ENCODE results near the gene PROB1. TPM values are rescaled to one million over a fixed set of nuclear protein-coding genes. Genes with fewer than 3 reads are reported as not detected.

Gene PROB1, protein sequence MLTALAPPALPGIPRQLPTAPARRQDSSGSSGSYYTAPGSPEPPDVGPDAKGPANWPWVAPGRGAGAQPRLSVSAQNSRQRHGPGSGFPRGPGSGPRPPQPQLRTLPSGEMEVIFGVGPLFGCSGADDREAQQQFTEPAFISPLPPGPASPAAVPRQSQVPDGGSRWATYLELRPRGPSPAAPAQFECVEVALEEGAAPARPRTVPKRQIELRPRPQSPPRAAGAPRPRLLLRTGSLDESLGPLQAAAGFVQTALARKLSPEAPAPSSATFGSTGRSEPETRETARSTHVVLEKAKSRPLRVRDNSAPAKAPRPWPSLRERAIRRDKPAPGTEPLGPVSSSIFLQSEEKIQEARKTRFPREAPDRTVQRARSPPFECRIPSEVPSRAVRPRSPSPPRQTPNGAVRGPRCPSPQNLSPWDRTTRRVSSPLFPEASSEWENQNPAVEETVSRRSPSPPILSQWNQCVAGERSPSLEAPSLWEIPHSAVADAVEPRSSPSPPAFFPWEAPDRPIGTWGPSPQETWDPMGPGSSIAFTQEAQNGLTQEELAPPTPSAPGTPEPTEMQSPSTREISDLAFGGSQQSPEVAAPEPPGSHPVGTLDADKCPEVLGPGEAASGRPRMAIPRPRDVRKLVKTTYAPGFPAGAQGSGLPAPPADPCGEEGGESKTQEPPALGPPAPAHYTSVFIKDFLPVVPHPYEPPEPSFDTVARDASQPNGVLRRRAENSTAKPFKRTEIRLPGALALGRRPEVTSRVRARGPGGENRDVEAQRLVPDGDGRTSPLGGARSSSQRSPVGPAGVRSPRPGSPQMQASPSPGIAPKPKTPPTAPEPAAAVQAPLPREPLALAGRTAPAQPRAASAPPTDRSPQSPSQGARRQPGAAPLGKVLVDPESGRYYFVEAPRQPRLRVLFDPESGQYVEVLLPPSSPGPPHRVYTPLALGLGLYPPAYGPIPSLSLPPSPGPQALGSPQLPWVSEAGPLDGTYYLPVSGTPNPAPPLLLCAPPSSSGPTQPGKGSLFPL
- total RNA-seq (ENCODE audit: low replicate concordance), result 0.35 and 0.38 TPM in 2 replicates

DNA sequence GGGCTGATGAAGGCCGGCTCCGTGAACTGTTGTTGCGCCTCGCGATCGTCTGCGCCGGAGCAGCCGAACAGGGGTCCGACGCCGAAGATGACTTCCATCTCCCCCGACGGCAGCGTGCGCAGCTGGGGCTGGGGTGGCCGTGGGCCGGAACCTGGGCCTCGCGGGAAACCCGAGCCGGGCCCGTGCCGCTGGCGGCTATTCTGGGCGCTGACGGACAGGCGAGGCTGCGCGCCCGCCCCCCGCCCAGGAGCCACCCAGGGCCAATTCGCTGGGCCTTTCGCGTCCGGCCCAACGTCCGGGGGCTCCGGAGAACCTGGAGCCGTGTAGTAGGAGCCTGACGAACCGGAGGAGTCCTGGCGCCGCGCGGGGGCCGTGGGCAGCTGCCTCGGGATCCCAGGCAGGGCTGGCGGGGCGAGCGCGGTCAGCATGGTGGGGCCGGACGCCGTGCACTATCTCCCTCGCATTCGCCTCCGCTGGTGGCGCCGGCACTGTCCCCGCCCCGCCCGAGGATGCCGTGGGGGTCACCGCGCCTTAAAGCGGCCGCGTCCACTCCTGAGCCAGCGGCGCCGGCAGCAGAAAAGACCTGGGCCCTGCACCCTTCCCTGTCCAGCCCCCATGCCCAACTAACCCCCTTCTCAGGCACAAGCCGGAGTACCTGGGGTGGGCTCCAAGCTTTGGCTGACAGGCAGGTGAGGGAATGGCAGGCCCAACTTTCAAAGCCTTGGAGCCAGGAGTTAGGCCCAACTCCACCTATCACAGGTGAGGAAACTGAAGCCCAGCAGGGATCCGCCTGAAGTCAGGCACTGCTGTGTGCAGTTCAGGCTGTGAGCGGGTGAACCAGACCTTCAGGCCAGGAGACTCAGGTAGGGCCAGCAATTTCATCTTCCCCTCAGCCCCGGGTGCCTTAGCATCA lies at the start of gene PROB1:
TSS of gene PROB1 (minus strand) at position 451 of the 913 bp plus-strand sequence. CDS start at position 428, 23 bp downstream.

DNA sequence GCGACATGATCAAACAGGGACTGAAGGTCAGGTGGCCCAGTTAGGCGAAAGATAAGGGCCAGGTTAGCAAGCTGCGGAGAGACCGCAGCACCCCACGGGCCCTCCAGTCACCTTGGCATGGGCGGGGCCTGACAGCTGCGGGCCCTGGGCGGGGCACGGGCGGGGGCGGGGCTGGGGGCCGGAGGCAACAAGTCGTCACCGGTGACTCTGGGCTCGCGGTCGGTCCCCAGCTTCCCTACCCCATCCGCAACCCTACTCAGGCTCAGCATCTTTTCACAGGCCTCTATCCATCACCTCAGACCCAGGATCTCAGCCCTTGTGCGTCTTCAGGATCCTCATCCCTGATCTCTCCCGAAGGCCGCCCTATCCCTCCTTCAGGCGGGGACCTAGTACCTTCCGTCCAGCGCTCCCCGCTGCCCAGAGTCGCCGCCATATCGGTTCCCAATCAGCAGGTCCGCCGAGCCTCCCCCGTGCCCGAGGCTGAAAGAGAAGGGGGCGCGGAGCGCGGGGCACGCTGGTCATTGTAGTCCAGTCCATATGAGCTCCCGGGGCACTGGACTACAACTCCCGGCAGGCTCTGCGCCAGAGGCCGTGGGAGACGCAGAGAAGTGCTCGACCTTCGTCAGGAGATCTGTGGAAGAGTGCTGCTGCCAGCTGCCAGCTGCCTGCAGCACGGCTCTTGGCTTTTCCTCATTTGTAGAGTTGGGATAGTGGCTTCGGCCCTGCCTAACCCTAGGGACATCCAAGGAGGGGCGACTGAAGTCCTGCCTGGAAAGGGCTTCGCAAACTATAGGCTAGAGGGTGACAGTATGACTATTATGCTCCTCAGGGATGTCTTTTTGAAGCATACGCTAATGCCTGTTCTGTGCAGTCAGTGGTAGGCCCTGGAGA lies 44.4 kb upstream of the PROB1 start, which contains the start of gene DNAJC18:
TSS of gene DNAJC18 (minus strand) at position 513 of the 891 bp plus-strand sequence. CDS start at position 433, 80 bp downstream.

DNA sequence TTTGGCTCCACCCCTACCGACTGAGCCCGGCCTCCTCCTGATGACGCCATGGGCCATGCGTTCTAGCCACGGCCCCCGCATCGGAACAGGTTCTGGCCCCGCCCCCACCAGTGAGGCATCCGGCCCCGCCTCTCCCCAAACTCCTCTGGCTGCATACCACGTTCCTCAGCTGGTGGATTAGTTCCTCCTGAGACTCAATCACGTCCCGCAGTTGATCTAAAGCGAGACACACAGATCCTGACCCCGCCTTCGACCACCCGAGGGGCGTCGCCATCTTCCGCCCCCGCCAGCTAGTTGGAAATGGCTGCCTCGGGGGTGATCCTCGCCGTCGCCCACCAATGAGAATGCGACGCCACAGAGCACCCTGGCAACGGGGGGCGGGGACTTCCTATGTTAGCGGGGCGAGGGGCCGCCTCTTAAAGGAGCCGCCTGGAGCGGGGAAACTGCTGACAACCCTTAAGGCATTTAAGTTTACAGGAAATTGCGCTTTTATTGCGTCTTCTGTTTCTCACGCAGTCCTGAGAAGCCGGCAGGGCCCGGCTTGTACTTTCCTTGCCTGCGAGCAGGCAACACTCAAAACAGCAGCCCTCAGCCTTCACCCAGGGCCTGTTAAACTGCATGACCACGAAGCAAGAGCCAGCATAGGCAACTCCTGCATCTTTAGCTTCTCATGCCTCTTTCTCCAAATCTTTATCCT lies 9.0 kb upstream of the PROB1 start, which contains the start of gene SPATA24:
TSS of gene SPATA24 (minus strand) at position 303 of the 697 bp plus-strand sequence. CDS start at position 274, 29 bp downstream.

DNA sequence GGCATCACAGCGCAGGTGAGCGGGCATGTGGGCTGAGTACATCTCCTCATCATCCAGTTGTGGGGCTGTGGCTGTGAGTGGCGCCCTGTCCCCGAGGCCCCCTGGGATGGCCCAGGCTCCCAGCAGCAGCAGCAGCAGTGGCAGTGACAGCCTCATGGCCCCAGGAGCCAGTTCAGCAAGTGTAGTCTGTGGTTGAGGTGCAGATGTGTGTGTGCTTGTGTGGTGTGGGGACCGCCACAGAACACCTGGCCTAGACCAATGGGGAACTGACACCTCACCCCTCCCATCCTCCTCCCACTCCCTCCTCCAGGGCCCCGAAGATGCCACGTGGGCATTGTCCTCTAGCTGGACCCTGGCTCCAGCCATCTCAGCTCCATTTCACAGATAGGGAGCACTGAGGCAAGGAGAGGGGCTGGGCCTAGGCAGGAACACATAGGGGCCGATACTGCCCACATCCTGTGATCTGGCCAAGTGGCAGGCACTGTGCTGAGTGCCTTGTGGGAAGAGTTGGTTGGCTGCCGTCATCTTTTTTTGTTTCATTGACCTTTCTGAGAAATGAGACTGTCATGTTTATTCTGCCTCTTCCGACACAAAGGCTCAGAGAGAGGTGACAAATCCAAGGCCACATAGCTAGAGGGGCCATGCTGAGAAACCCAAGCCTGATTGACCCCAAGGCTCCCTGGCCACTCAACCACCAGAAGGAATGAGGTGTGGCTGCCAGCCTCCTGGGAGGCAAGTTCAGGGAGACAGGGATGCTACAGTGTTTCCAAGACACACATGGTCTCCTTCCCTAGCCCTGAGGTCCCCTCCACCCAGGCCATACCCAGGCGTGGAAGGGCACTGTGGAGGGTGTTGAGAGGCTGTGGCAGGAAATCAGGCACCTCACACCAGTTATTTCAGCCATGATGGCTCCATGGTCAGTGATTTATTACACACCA lies 4.9 kb downstream of the PROB1 start, which contains the start of gene MZB1:
TSS of gene MZB1 (minus strand) at position 213 of the 938 bp plus-strand sequence. CDS start at position 156, 57 bp downstream.

DNA sequence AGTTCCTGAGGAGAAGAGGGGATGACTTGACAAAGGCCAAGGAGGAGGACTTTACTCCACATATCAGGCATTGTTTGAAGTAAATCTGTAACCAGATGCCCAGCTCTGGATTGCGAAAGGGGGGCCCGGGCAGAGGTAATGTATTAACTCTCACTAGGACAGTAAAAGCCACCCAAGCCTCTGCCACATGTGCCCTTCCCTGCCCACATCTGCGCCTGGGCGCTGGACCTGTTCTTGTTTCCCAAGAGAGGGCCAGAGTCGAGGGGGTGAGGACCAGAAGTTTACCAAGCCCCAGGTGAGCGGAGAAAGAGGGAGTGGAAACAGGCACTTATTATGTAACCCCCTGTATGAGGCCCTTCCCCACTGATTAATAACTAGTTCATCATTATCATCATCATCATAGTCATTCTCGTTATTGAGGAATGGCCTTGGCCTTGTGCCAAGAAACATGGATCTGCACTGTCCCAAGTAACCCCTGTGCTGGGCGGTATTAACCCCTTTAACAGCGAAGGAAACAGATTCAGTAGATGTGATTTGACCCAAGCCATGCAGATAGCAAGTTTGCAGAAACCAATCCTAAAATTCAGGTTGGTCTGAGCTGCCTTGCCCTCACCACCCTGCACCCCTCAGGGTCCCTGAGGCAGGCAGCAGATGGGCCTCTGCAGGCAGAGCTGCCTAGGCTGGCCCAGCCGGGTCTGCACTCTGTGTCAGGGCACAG lies 11.5 kb downstream of the PROB1 start, which contains the start of gene SLC23A1:
TSS of gene SLC23A1 (minus strand) at position 23 of the 718 bp plus-strand sequence. CDS start 44 bp downstream, outside the sequence.

DNA sequence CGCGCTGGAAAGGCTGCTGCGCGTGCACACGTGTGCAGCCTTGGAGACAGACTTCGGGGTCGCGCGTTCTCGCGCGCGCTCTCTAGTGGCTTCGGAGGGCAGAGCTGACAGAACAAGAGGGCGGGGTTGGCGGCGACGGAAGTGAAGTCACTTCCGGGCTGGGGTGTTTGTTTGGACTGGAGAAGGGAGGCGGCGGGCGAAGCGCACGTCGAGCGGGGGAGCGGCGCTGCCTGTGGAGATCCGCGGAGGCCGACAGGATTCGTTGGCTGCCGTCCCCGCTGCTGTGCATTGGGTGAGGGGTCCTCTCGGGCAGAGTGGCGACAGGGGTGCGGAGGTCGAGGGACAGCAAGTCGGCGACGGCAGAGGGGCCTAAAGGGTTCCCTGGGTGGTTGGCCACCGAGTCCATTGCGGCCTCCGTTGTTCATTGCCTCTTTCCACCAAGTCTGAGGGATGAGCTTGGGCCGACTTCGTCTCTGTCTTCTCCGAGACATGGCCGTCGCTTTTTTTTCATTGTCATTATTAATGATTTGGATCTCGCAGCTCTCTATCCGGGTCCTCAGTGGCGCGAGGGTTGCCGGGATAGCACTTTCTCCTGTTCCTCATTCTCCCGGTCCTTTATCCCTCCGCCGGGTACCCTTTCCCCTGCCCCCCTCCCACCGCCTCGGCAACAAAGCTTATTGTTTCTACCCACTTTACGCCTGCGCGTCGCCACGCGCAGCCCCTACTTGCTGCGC lies 53.0 kb downstream of the PROB1 start, which contains the start of gene PAIP2:
TSS of gene PAIP2 (plus strand) at position 166 of the 734 bp plus-strand sequence. CDS start 21,931 bp downstream, outside the sequence.

Other genes starting within 250 kb of the PROB1 start
- gene SIL1, start 196.7 kb downstream of the PROB1 start, total RNA-seq (ENCODE audit: low replicate concordance), result 101 and 184 TPM in 2 replicates
- 166 and 196 TPM in 2 replicates for gene MATR3, start 101.4 kb downstream of the PROB1 start, total RNA-seq (ENCODE audit: low replicate concordance)
- gene PAIP2, start 53.2 kb downstream of the PROB1 start, total RNA-seq (ENCODE audit: low replicate concordance), result 71.9 and 104 TPM in 2 replicates
- not detected in 2 replicates for gene SLC23A1, start 11.8 kb downstream of the PROB1 start, total RNA-seq (ENCODE audit: low replicate concordance)
- gene MZB1, start 5.2 kb downstream of the PROB1 start, total RNA-seq (ENCODE audit: low replicate concordance), result not detected in 2 replicates
- gene SPATA24, start 9.0 kb upstream of the PROB1 start, total RNA-seq (ENCODE audit: low replicate concordance), result 3.5 and 7.9 TPM in 2 replicates
- gene DNAJC18, start 44.4 kb upstream of the PROB1 start, total RNA-seq (ENCODE audit: low replicate concordance), result 4.8 and 7.5 TPM in 2 replicates
- gene ECSCR, start 67.6 kb upstream of the PROB1 start, total RNA-seq (ENCODE audit: low replicate concordance), result 0.23 and 12.6 TPM in 2 replicates
- not detected in 2 replicates for gene SMIM33, start 75.9 kb upstream of the PROB1 start, total RNA-seq (ENCODE audit: low replicate concordance)
- 28.4 and 47.8 TPM in 2 replicates for gene STING1, start 87.7 kb upstream of the PROB1 start, total RNA-seq (ENCODE audit: low replicate concordance)
- gene UBE2D2, start 166.2 kb upstream of the PROB1 start, total RNA-seq (ENCODE audit: low replicate concordance), result 24.7 and 42.0 TPM in 2 replicates